GM21717 (cell line): ENCODE results near the gene EIF4B.

Experiments
- ATAC-seq: cut with Tn5 transposase; IDR thresholded peaks from one replicate; pipeline ENCODE4 v1.9.1; 2021; ENCODE audit warnings: mild to moderate bottlenecking, moderate library complexity; ENCODE audit not compliant: unreplicated experiment

EIF4B gene

DNA sequence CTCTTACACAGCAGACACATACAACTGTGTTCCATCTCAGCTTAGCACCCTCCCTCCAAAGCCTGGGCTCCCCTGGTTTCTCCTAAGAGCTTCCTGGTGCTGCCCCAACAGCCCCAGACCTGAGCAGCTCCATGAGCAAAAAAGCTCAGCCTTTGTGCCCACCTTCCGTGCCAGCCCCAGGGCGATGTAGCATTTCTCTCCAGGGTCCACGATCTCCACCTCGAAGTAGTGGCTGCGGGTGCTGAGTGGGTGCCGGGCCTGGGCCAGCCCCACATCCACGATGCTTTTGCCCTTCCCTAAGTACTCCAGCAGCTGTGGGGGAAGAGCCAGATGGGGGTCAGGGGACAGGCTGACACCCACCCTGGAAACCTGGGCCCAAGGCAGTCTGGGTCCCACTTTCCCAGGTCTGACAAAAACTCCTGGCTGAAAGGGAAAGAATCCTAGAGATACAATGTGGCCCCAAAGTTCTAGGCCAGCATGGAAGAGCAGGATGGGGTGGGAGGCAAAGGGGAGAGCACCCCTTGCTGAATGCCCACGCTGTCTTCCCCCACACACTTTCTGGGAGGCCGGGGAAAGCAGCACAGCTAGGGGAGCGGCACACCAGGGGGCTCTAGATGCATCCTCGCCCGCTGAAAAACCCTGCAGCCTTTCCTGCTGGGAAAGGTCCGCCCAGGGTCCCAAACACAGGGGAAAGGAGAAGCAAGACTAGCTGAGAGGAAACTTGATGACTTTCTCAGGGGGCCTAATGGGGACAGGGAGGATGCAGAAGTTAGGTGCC lies 61.9 kb downstream of the EIF4B start:
- ATAC-seq, result no peak

DNA sequence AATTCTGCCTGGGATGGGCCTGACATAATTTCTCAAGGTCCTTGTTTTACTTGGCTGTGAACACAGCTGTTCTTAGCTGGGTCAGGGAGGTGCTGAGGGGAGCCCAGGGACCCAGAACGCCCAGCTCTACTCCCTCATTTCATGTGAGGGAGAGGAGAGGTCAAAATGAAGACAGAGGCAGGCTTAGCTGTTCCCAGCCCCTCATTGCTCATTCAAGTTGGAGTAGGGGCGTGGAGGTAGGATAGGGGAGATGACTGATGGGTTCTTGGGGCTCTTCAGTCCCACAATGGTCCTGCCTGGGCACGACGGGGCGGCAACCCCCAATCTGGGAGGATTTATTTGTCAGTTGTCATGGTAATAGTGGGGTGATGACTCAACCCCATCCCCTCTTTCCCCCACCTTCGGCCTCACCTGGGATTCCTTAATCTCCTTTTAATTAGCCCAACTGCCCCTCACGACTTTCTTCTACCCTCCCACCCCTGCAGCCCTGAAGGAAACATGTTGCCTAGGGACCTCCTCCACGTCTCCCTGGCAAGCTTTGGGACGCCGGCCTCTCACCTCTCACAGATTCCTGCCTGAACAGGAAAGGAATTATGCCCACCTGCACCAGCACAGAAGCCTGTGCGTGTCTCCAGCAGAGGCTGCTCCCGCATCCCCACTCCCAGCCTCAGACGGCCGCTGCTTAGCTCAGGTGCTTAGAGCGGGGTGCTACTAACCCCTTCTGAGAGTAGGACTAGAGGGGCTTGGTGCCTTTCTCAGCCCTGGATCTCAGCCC lies 62.7 kb downstream of the EIF4B start:
- no peak for ATAC-seq

DNA sequence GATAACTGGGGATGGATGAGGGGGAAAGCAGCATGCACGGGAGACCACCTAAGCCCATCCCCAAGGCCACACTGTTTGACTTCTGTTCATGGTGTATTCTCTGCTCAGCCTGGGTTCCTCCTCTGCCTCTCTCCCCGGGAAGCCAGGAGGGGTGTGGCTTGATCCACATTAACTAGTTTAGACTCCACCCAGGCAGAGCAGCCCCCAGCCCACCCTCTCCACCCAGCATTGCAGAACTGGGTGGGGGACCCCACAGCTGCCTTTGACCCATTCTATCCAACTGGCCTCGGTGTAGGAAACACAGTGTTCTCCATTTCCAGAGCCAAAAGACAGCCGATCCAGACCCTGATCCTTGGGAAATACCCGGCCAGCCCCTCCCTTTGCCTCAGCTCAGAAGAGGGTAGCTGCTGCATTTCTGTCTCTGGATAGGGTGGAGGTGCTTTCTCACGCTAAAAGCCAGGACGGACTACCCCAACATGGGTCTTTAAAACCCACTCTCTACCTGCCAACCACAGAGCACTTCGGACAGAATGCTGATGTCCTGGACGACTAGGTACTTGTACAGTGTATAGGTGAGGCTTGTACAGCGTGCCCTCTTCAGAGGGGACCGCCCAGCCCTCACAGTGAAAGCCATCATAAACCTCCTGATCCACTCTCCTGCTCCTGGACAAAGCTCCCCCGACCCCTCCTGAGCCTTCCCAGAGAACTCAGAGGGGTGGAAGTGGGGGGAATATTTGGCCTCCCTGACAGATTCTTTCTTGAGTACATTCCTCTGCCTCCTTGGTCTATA lies 63.6 kb downstream of the EIF4B start:
- no peak for ATAC-seq

DNA sequence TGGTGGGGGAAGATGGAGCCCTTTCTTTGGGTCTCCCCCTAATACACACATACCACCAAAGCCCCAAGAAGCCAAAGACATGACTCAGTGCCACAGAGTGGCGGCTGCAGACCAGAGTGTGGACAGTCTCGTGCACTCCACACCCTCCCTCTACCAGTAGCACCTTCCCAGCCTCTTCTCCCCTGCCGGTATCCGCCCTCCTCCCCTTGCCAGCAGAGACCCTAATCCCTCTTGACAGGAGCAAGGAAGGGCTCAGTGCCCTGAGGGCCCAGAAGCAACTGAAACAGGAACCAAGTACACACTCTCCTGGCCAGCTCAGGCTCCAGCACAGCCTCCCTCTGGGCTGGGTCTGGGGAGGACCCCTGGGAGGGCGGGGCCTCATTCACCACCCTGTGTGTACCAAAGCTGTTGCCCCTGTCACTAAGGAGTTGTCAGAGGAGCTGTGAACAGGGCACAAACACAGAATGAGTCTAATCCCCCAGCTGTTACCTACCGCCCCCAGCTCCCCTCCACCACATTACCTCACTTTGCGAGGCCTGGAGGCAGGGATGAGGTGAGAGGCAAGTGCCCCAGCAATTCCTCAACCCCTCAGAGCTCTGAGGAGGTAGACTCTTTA lies 64.7 kb downstream of the EIF4B start:
- ATAC-seq, result no peak

DNA sequence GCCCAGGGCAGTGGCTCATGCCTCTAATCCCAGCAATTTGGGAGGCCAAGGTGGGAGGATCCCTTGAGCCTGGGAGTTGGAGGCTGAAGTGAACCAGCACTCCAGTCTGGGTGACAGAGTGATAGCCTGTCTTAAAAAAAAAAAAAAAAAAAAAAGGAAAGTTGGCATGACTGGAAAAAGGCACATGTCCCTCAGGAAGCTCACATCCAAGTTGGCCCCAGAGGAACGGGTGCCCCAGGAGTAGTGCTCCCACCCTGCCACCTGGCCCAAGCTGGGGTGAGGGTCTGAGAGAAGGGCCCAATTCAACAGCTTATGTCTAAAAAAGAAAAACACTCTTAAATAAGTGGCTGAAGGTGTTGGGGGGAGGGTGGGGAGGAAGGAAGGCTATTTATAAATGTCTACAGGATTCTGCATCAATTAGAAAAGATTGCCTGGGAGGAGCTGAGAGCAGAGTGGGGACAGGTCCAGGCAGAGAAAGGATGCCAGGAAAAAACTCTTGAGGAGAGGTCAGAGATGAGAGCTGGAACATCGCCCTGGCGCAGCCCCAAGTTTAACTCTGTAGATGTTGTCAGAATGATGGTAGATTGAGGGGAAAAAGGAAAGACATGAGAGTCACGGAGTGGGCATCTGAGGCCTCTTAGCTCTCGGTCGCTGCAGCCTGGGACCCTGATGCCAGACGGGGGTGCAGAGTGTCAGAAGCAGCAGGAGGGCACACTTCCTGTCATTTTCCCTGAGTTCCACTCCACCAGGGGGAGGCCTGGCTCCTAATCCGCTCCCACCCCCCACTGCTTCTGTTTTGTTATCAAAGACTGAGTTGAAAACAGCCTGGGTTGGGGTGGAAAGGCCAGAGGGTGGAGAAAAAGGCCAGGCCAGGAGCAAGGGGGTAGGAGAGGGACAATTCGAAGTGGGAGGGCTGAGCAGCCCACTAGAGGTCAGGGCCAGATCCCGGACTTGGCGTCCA lies 65.6 kb downstream of the EIF4B start:
- no peak for ATAC-seq

DNA sequence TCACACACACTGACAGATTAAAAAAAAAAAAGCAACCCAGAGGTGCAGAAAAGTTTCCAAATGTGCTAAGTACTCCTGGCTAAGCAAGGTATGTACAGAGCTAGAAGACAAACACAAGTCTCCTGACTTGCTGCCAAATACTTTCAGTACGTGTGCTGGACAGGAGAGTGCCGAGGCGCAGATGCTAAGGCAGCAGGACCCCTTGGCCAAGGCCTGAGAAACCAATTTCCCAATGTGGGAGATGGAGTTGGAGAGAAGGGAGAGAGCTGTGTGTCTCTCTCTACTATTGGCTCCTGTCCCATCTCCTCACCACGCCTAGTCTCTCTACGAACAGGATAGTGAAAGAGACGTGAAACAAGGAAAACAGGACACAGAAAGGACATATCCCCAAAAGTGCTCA lies 67.6 kb downstream of the EIF4B start:
- no peak for ATAC-seq

DNA sequence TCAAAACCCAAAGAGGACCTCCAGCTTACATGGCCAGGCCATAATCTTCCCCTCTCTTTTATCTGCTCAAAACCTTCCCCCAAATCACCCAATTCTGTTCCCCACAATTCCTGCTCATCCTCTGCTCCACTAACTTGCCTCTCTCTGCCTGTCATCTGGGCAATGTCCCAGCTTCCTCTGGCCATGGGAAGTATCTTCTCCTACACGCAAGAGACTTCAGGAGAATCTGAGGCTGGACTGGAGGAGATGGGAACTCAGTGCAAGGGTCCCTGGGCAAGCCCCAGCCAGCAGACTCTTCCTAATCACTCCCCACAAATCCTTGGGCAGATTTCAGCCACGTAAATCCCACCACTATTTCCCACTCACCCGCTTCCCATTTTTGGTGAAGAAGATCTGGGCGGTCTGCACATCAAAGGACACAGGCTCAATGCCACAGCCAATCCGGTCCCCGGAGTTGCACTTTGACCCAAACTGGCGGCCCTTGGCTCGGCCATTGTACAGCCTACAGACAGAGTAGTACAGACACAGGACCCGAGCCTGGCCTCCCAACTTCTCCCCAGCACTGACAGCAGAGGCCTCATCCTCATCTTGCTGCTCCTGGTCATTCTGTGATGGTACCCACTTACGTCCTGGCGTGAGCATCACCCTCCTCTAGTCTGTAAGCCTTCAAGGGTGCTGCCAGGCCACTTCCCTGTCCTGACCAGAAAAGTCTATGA lies 68.2 kb downstream of the EIF4B start:
- ATAC-seq, result no peak

DNA sequence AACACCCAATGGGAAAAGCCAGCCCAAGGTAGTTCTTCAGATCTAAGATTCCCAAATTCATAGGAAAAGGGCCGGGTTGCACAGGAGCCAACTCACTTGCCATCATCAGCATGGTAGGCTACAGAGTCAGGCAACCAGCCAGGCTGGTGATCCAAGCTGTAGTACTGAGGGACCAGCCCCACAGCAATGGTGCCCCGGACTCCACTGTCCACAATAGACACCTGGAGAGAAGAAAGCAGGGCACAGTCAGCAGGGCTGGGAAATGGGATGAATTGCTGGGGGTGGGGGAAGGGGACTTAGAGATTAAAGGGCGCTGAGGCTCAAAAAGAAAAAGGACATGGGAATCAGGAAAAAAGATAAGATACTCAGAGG lies 68.7 kb downstream of the EIF4B start:
- no peak for ATAC-seq

DNA sequence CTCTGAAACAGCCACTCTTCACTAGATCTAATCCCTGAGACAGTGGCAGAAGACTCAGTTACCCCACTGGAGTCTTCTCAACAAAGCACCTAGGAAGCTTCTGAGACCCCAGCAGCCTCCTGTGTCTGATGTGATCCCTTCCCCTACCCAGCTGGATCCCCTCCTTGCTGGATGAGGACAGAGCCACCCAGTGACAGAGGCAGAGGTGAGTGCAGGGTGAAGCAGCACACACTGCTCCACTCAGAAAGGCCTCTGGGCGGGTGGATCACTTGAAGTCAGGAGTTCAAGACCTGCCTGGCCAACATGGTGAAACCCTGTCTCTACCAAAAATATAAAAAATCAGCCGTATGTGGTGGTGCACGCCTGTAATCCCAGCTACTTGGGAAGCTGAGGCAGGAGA lies 70.2 kb downstream of the EIF4B start:
- ATAC-seq, result no peak

DNA sequence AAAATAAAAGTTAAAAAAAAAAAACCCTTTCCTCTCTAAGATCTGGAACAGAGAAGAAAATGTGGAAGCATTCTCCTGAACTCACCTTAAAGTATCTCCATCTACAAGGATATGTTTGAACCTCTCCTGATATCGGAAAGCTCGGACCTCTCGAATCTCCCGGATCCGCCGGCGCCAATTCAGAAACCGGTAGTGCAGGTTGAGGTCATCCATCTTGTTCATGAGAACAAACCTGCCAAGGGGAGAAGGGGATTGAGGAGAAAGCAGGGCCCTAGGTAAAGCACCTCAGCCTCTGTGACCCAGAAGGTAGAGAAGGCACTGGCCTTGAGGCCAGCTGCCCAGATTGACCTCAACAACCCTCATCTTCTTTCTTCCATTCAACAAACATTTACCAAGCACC lies 70.8 kb downstream of the EIF4B start:
- ATAC-seq, result no peak

DNA sequence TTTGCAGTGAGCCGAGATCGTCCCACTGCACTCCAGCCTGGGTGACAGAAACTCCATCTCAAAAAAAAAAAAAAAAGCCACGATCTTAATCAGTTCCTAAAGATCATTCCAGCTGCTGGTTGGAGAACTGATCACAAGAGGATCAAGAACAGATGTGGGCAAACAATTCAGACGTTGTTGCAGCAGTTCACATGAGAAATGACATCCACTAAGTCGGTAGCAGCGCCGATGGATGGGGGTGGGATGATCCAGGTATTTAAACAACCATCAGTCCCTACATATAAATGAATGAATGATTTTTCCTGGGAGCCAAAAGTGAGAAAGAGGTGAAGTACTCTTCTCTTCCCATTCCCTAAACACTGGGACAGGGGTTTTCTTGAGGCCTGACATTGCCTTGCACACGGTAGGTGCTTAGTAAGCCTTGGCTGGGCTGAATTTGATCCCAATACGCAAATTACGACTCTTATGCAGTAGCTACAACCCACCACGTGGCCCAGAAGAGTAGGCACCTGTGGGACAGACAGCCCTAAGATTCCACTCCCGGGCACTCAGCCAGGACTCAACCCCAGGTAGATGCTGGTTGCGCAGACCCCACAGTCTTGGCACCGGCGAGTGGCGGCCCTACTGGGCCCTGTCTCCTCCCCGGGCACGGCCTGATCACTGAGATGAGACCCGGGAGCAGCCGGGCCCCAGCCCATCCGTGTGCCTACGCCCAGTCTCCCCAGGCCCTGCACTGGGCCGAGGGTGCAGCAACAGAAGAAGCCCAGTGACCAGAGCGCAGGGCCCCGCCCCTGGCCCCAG lies 72.4 kb downstream of the EIF4B start:
- peak; percentile 29 for ATAC-seq

DNA sequence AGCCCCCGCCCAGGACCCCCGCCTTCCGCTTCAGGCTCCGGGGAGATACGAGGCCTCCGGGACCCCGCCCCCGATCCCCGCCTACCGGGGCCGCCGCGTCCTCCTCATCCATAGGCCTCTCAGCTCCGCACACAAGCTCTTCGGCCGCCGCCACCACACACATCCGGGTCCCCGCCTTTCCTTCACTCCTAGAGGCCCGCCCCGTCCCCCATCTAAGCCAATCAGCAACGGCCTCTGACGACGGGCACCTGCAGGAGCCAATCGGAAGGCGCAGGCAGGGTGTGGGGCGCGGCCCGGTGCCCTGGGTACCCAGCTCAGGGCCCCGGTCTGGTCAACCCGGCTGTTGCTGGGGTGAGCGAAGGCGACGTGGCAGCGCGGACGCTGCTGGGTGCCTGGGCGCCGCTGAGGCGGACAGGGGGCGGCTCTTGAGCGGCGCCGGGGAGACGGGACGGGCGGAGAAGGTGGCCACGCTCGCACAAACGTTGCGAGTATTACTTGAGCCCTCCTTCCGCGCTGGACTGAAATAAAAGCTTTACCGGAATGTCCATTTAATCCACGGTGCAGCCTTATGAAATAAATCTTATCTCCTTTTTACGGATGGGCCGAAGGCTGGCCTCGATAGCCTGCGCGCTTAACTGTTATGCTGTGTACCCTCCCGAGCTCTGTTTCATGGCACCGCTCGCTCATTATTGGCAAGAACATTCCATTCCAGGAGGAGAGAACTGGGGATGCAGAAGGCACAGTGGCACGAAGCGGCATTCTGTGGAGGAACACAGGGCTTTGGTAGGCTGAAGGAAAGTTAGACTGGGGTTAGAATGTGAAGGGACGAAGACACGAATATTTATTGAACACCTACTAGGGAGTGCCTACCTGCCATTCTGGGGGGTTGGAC lies 73.2 kb downstream of the EIF4B start, which contains the start of gene SPRYD3:
Gene SPRYD3 (minus strand): TSS at position 165 of the 892 bp plus-strand sequence. CDS start 57 bp downstream, at position 108.
- peak; percentile 96 for ATAC-seq

DNA sequence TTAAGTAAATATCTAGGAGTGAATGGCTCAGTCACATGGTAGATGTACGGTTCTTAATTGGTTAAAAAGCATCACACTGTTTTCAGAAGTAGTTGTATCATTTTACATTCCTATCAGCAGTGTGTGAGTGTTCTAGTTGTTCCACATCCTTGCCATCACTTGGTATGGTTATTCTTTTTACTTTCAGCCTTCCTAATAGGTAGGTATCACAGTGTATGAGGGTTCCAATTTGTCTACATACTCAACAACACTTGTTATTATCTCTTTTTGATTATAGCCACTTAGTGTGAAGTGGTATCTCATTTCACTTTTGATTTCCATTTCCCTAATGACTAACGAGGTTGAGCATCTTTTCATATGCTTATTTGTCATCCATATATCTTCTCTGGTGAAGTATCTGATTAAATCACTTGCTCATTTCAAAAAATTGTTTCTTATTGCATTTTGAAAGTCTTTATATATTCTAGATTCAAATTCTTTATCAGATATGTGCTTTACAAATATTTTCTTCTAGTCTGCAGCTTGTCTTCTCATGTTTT lies 76.5 kb downstream of the EIF4B start:
- ATAC-seq, result no peak

DNA sequence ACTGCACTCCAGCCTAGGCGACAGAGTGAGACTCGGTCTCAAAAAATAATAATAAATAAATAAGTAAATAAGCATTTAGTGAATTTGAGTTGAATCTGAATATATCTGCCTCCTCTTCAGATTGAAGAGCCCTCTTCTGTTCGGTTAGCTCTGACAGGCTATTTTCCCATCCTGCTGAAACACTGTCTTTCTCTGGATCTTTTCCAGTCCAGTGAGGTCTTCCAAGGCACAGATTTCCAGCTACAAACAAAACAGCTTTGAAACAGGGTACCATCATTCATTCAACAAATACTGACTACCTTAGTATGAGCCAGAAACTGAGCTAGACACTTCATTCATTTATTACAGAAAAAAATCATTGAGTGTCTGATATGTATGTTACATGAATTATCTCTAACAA lies 80.1 kb downstream of the EIF4B start:
- no peak for ATAC-seq

DNA sequence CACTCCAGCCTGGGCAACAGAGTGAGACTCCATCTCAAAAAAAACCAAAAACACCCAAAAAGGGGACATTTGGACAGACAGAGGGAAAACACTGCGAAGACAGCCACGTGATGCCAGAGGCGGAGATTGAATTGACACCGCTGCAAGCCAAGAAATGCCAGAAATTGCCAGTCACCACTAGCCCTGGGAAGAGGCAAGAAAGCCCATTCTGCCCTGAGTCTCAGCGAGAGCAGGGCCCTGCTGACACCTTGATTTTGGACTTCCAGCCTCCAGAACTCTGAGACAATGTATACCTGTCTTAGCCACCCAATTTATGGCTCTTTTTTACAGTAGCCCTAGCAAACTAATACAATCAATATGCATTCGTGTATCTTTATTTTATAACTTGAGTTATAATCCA lies 83.8 kb downstream of the EIF4B start:
- no peak for ATAC-seq

DNA sequence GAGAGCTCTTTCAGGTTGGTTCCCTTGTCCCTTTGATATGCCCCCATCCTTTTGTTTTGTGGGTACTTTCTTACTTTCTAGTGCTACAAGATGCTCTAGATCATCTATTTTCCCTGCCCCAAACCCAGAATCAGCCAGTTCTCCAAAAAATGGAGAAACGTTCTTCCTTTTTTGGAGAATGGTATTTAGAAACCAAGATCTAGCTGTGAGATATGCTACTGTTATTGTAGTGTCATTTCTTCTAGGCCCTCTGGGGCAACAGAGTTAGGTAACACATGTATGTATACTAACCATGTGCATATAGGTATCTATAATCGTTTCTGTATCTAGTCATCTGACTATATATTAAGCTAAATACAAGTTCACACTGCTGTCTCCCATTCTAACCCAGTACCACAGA lies 84.3 kb downstream of the EIF4B start:
- ATAC-seq, result no peak

DNA sequence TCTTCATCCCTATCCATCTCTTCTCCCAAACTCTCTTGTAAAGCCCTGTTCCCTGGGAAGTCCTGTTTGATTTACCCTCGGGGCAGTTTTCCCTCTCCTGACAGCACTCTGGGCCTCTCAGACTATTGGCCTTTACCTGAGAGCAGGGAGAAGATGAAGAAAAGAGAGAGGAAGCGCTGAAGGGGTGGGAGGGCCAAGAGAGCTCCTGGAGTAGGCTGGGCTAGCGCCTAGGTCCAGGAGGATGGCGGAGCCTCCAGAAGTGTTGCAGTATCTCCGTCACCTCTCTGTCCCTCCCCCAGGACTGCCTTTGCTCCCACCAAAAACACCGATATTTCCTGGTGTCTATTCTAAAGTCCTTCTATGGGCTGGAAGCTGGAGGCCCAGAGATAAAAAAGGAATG lies 85.5 kb downstream of the EIF4B start:
- ATAC-seq, result no peak
